Chondrocyte (in vitro differentiated cells): Measurements from ENCODE around the gene COL5A3. TPM values are rescaled to one million over a fixed set of nuclear protein-coding genes. Genes with fewer than 3 reads are reported as not detected.
A peak's percentile ranks its signal among the peaks of the same experiment; 100 is the strongest.

Experiments
- DNase-seq: peaks from one replicate; pipeline ENCODE4 v3.0.0; 2021; ENCODE audit warnings: mixed read lengths, low spot score
- H3K27ac Mint-ChIP-seq: one replicate; pipeline ENCODE4 v1.8.0; 2021; ENCODE audit warnings: mild to moderate bottlenecking, moderate library complexity, mixed read lengths; ENCODE audit not compliant: unreplicated experiment
- H3K27me3 Mint-ChIP-seq: 2 replicates; pipeline ENCODE4 v1.8.0; 2021; ENCODE audit warnings: low read depth, mixed read lengths
- H3K36me3 Mint-ChIP-seq: 2 replicates; pipeline ENCODE4 v1.8.0; 2021; ENCODE audit warnings: low read depth, mixed read lengths
- H3K4me1 Mint-ChIP-seq: 2 replicates; pipeline ENCODE4 v1.8.0; 2021; ENCODE audit warnings: low read depth, mild to moderate bottlenecking, mixed read lengths
- H3K4me3 Mint-ChIP-seq: one replicate; pipeline ENCODE4 v1.8.0; 2021; ENCODE audit warnings: mild to moderate bottlenecking, moderate library complexity, mixed read lengths; ENCODE audit not compliant: unreplicated experiment
- H3K9me3 Mint-ChIP-seq: 2 replicates; pipeline ENCODE4 v1.8.0; 2021; ENCODE audit warnings: low read depth, mixed read lengths
- CTCF ChIP-seq: fragments of 200-600 bp; sonication (generic); IDR thresholded peaks from 2 replicates; pipeline ENCODE4 v1.5.0; 2021; ENCODE audit warnings: antibody characterized with exemption, mild to moderate bottlenecking, moderate library complexity
- total RNA-seq: library from RNA; stranded (reverse); gene quantifications from 3 replicates; pipeline ENCODE4 v1.2.1, GENCODE V29; 2021

The COL5A3 gene
- total RNA-seq, 1 donor from 2014 or later = 65.9 TPM

GRCh38 chr19:10001899-10002298, 8.4 kb downstream of the COL5A3 start:
- Mint-ChIP-seq H3K27me3 (no peaks in the 10 kb centered on the region), H3K4me1 (peaks cover 20% of the 10 kb centered on the region), H3K27ac (no peak overlapping the region), H3K4me3 (no peak overlapping the region), H3K9me3 (no peaks in the 10 kb centered on the region), H3K36me3 (peaks cover 28% of the 10 kb centered on the region)
- TF ChIP-seq CTCF = peak; percentile 73
- DNase-seq = no peak

- Mint-ChIP-seq H3K4me3 (no peak overlapping the region), H3K27ac (no peak overlapping the region), H3K4me1 (peaks cover 8% of the 10 kb centered on the region), H3K27me3 (no peaks in the 10 kb centered on the region), H3K36me3 (peaks cover 32% of the 10 kb centered on the region), H3K9me3 (no peaks in the 10 kb centered on the region)
- peak; percentile 89 for TF ChIP-seq CTCF
- no peak for DNase-seq
These were observed 10.0 kb downstream of the COL5A3 start for GRCh38 chr19:10000171-10000826.

- Mint-ChIP-seq H3K27me3 (no peaks in the 10 kb centered on the region), H3K4me3 (no peak overlapping the region), H3K9me3 (no peaks in the 10 kb centered on the region), H3K27ac (no peak overlapping the region), H3K36me3 (peaks cover 20% of the 10 kb centered on the region), H3K4me1 (peaks cover 8% of the 10 kb centered on the region)
- no peak for TF ChIP-seq CTCF
- no peak for DNase-seq
These were observed 13.8 kb downstream of the COL5A3 start for GRCh38 chr19:9996541-9996940.

GRCh38 chr19:9995999-9996398, 14.3 kb downstream of the COL5A3 start:
- Mint-ChIP-seq H3K27ac (no peak overlapping the region), H3K4me3 (no peak overlapping the region), H3K27me3 (no peaks in the 10 kb centered on the region), H3K4me1 (peaks cover 8% of the 10 kb centered on the region), H3K36me3 (peaks cover 23% of the 10 kb centered on the region), H3K9me3 (no peaks in the 10 kb centered on the region)
- TF ChIP-seq CTCF = no peak
- no peak for DNase-seq

GRCh38 chr19:9995084-9995483, 15.2 kb downstream of the COL5A3 start:
- TF ChIP-seq CTCF = no peak
- Mint-ChIP-seq H3K27ac (no peak overlapping the region), H3K4me1 (peaks cover 2% of the 10 kb centered on the region), H3K9me3 (no peaks in the 10 kb centered on the region), H3K27me3 (no peaks in the 10 kb centered on the region), H3K36me3 (peaks cover 22% of the 10 kb centered on the region), H3K4me3 (no peak overlapping the region)
- no peak for DNase-seq
